Sigmoid colon (tissue), 4 donors: ENCODE measurements around the gene IDE.

Experiments
- EP300 ChIP-seq, 4 donors: sonication (generic); formaldehyde crosslinking; IDR thresholded peaks; one replicate each; pipeline ENCODE4 v1.6.1; 2017; ENCODE audit warnings: antibody characterized with exemption in 4 of 4
- POLR2A ChIP-seq, 2 donors: fragments of 450-650 bp; IDR thresholded peaks; one replicate each; pipeline ENCODE4 v1.6.1; 2016; ENCODE audit warnings: antibody characterized with exemption in 2 of 2, mild to moderate bottlenecking in 2 of 2, moderate library complexity in 2 of 2
- POLR2AphosphoS5 ChIP-seq, 4 donors: sonication (generic); formaldehyde crosslinking; IDR thresholded peaks; one replicate each; pipeline ENCODE4 v1.6.1; 2017; ENCODE audit warnings: antibody characterized with exemption in 4 of 4
- TF ChIP-seq, protein P1 (sequence below), 4 experiments: fragments of 450-650 bp in 3 of 4; fragments of 200-600 bp in 1 of 4; IDR thresholded peaks; one replicate each; pipeline ENCODE4 v1.5.1; 2016 to 2019; ENCODE audit warnings: antibody characterized with exemption in 4 of 4, mild to moderate bottlenecking in 3 of 4, moderate library complexity in 2 of 4

DNA sequence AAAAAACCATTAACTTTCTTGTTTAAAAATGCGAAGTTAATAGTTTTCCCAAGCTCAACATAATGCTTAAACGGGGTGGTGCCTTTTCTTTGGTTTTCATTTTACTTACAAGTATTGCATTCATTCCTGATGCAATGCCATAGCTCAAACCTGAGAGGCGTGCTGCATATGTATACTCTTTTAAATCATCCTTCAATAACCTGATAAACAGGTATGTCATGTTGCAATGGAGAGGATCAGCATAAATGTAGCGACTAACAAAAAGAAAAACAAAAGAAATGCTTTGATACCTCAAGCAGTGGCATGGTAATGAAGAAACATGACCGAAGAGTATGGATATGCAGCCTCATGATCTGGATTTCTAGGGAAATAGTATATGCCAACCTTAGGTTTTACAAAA is 95.4 kb downstream of the IDE start:
- TF ChIP-seq, protein P1, sequence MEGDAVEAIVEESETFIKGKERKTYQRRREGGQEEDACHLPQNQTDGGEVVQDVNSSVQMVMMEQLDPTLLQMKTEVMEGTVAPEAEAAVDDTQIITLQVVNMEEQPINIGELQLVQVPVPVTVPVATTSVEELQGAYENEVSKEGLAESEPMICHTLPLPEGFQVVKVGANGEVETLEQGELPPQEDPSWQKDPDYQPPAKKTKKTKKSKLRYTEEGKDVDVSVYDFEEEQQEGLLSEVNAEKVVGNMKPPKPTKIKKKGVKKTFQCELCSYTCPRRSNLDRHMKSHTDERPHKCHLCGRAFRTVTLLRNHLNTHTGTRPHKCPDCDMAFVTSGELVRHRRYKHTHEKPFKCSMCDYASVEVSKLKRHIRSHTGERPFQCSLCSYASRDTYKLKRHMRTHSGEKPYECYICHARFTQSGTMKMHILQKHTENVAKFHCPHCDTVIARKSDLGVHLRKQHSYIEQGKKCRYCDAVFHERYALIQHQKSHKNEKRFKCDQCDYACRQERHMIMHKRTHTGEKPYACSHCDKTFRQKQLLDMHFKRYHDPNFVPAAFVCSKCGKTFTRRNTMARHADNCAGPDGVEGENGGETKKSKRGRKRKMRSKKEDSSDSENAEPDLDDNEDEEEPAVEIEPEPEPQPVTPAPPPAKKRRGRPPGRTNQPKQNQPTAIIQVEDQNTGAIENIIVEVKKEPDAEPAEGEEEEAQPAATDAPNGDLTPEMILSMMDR (IDR thresholded peaks at IDR 0.05): no peak
- TF ChIP-seq POLR2A (IDR thresholded peaks at IDR 0.05) (no peak), POLR2AphosphoS5 (IDR thresholded peaks at IDR 0.05) (no peak), EP300 (IDR thresholded peaks at IDR 0.05) (no peak)
